ENCODE results near the gene PXDN. TPM values are rescaled to one million over a fixed set of nuclear protein-coding genes. Genes with fewer than 3 reads are reported as not detected.
"Not testable (repeated sequence)": the region's sequence is repeated elsewhere in the genome, so short reads cannot be mapped to it uniquely, and the experiment has no call there.

The PXDN gene
- total and polyA plus RNA-seq, 2 of the 13 experiments (the other 11 are each of a cell fraction or from before 2014, with no cell fraction given) = not detected

GRCh38 chr2:1716441-1716840 is 27.9 kb downstream of the PXDN start:
- TF ChIP-seq SMARCC2 (IDR thresholded peaks at IDR 0.05) (no peak), ZHX1 (CRISPR knock-in tag; IDR thresholded peaks at IDR 0.05; ENCODE audit: low read depth) (no peak), ZNF350 (CRISPR knock-in tag; IDR thresholded peaks at IDR 0.05; ENCODE audit: borderline replicate concordance, low read depth) (no peak), POLR2AphosphoS2 (IDR thresholded peaks at IDR 0.05; ENCODE audit: low read depth, low read length) (no peak)
- BruUV-seq (replicated peaks) = no TSS peak
- intact Hi-C loops (cut with micrococcal nuclease; ENCODE audit: unreplicated experiment) (no loop called here), in situ Hi-C loops (cut with HindIII; ENCODE audit: extremely low pct_ligation_motif_present, low pct_unique_long_range_greater_than_20kb) (no loop called here)
- Histone ChIP-seq H3K4me1 (ENCODE audit: insufficient read depth, low read length) (no peaks in the 10 kb centered on the region), H3K4me2 (ENCODE audit: low read depth, low read length) (no peak overlapping the region), H3K9me3 (ENCODE audit: low read length) (no peaks in the 10 kb centered on the region), H3K27me3 (ENCODE audit: control insufficient read depth in 1 of 2, insufficient read depth in 2 of 2, low read length in 2 of 2) (peaks cover 9 to 40% of the 10 kb centered on the region in 2 experiments; a peak in 4 of 5 replicates), H2AFZ (ENCODE audit: low read length) (no peak overlapping the region), H3K4me3 (replicated peaks in 1 of 3; ENCODE audit: insufficient read depth in 1 of 3, low read depth in 2 of 3, low read length in 3 of 3) (no peak overlapping the region), H3K9ac (ENCODE audit: insufficient read depth, low read depth, low read length) (no peak overlapping the region), H4K20me1 (ENCODE audit: insufficient read depth, low read length) (no peaks in the 10 kb centered on the region), H3K27ac (ENCODE audit: extremely low read length, insufficient read depth, low read length) (no peak overlapping the region), H3K79me2 (ENCODE audit: insufficient read depth, low read length) (no peaks in the 10 kb centered on the region), H3K36me3 (replicated peaks in 1 of 2; ENCODE audit: control insufficient read depth in 1 of 2, insufficient read depth in 2 of 2, low read length in 2 of 2) (no peaks in the 10 kb centered on the region)
- DNase-seq (ENCODE audit: low spot score) = no peak
- FAIRE-seq = no peak
- ChIA-PET CTCF (ENCODE audit: low intra/inter-chr PET ratio, low total read pairs) (no interaction called here), POLR2A (no interaction called here)
- 19% methylated on average over 5 of the region's 9 CpGs for WGBS (ENCODE audit: low lambda C conversion rate)
- no peak for ATAC-seq

- ATAC-seq; H3K9me3 ChIP-seq (ENCODE audit: low read length); CTCF ChIA-PET (ENCODE audit: low intra/inter-chr PET ratio, low total read pairs); intact Hi-C loops (cut with micrococcal nuclease; ENCODE audit: unreplicated experiment); H2AFZ ChIP-seq (ENCODE audit: low read length); FAIRE-seq; H3K4me3 ChIP-seq (replicated peaks in 1 of 3; ENCODE audit: insufficient read depth in 1 of 3, low read depth in 2 of 3, low read length in 3 of 3); H3K27ac ChIP-seq (ENCODE audit: extremely low read length, insufficient read depth, low read length); BruUV-seq (replicated peaks); DNase-seq (ENCODE audit: low spot score); H3K4me1 ChIP-seq (ENCODE audit: insufficient read depth, low read length); H3K9ac ChIP-seq (ENCODE audit: insufficient read depth, low read depth, low read length); POLR2A ChIA-PET; H3K4me2 ChIP-seq (ENCODE audit: low read depth, low read length); H4K20me1 ChIP-seq (ENCODE audit: insufficient read depth, low read length); in situ Hi-C loops (cut with HindIII; ENCODE audit: extremely low pct_ligation_motif_present, low pct_unique_long_range_greater_than_20kb); H3K79me2 ChIP-seq (ENCODE audit: insufficient read depth, low read length); H3K36me3 ChIP-seq (replicated peaks in 1 of 2; ENCODE audit: control insufficient read depth in 1 of 2, insufficient read depth in 2 of 2, low read length in 2 of 2): not testable (repeated sequence)
- peaks cover 9 to 40% of the 10 kb centered on the region in 2 experiments; a peak in 4 of 5 replicates for H3K27me3 ChIP-seq (ENCODE audit: control insufficient read depth in 1 of 2, insufficient read depth in 2 of 2, low read length in 2 of 2)
- 0% methylated on average over 2 of the region's 2 CpGs for WGBS (ENCODE audit: low lambda C conversion rate)
Measured at GRCh38 chr2:1716014-1716305, 28.4 kb downstream of the PXDN start.
